Spleen (tissue), 11 donors: Measurements from ENCODE around the gene PFKL. TPM values are rescaled to one million over a fixed set of nuclear protein-coding genes. Genes with fewer than 3 reads are reported as not detected.

Source experiments
- DNase-seq: peaks from one replicate; pipeline ENCODE4 v3.0.0-alpha.2; 2020
- H3K27ac ChIP-seq, 8 donors: fragments of 200-600 bp; sonication (generic) in 7 of 8; 1 replicate in 4 of 8; 2 replicates in 4 of 8; pipeline versions ENCODE4 v1.5.0 to v1.8.0; 2016 to 2021; ENCODE audit warnings: inconsistent platforms in 4 of 8, mild to moderate bottlenecking in 4 of 8, moderate library complexity in 1 of 8
- H3K27me3 ChIP-seq, 7 donors: fragments of 200-600 bp; sonication (generic) in 6 of 7; replicated peaks in 1 of 7; 1 replicate in 4 of 7; 2 replicates in 3 of 7; pipeline versions ENCODE4 v1.5.0 to v1.8.0; 2016 to 2021; ENCODE audit warnings: inconsistent platforms in 3 of 7, mild to moderate bottlenecking in 1 of 7
- H3K36me3 ChIP-seq, 6 donors: fragments of 200-600 bp; sonication (generic) in 5 of 6; 1 replicate in 4 of 6; 2 replicates in 2 of 6; pipeline versions ENCODE4 v1.5.0 to v1.8.0; 2016 to 2021; ENCODE audit warnings: inconsistent platforms in 2 of 6
- H3K4me1 ChIP-seq, 6 donors: fragments of 200-600 bp; sonication (generic) in 5 of 6; 1 replicate in 3 of 6; 2 replicates in 3 of 6; pipeline versions ENCODE4 v1.5.0 to v1.8.0; 2016 to 2021; ENCODE audit warnings: inconsistent platforms in 3 of 6
- H3K4me3 ChIP-seq, 8 donors: fragments of 200-600 bp; sonication (generic) in 7 of 8; 1 replicate in 4 of 8; 2 replicates in 4 of 8; pipeline versions ENCODE4 v1.5.0 to v1.8.0; 2016 to 2021; ENCODE audit warnings: inconsistent platforms in 4 of 8, mild to moderate bottlenecking in 4 of 8, moderate library complexity in 2 of 8
- H3K9me3 ChIP-seq, 8 donors: fragments of 200-600 bp; sonication (generic) in 7 of 8; 1 replicate in 4 of 8; 2 replicates in 4 of 8; pipeline versions ENCODE4 v1.5.0 to v1.8.0; 2016 to 2021; ENCODE audit warnings: inconsistent platforms in 4 of 8
- CTCF ChIP-seq, 11 experiments: fragments of 200-600 bp in 7 of 11; fragments of 450-650 bp in 4 of 11; sonication (generic) in 4 of 11; IDR thresholded peaks in 8 of 11; conservative IDR thresholded peaks in 3 of 11; 1 replicate in 7 of 11; 2 replicates in 4 of 11; pipeline versions ENCODE4 v1.4.0 to v1.8.0; 2016 to 2021; ENCODE audit warnings: antibody characterized with exemption in 11 of 11, inconsistent platforms in 4 of 11, mild to moderate bottlenecking in 1 of 11
- POLR2A ChIP-seq, 3 donors: fragments of 450-650 bp; IDR thresholded peaks; one replicate each; pipeline ENCODE4 v1.5.1; 2017; ENCODE audit warnings: antibody characterized with exemption in 3 of 3, mild to moderate bottlenecking in 1 of 3
- POLR2AphosphoS5 ChIP-seq, 3 donors: sonication (generic); formaldehyde crosslinking; IDR thresholded peaks; one replicate each; pipeline ENCODE4 v1.5.1; 2017; ENCODE audit warnings: antibody characterized with exemption in 3 of 3
- WGBS, 5 donors: extraction: QIAGEN DNeasy Blood & Tissue Kit in 3 of 5; methylation state at CpG; one replicate each; pipeline versions ENCODE4 v1.1.5 to v1.1.7; 2013 to 2018; 5-methylcytosine and 5-hydroxymethylcytosine counted together
- intact Hi-C: fragments of 100-400 bp; cut with DNase I; formaldehyde crosslinking; loops from one replicate; pipeline ENCODE4 v1.15.0; 2023; ENCODE audit warnings: low total_unique reads
- polyA plus RNA-seq, 3 donors: library from polyadenylated mRNA; stranded (reverse); fragments of 200-250 nt; gene quantifications; one replicate each; pipeline ENCODE4 v1.2.1, GENCODE V29; 2013
- total RNA-seq, 7 donors: library from RNA; depleted of rRNA in 3 of 7; stranded (reverse); fragments of >200 nt in 3 of 7; fragmentation: NEBNext Ultra II Directional in 4 of 7; extraction: Animal tissue kit (Norgen Biotek cat#: 25700) in 4 of 7; gene quantifications; one replicate each; pipeline versions ENCODE4 v1.1.0 to v1.2.1, GENCODE V29; 2016 to 2021
- donor health status: healthy with polysubstance abuse.
- donor health status: DM: no; HTN: no; CAD: no; lungs with moderate emphysema.
- donor health status: DM: no; HTN: no; CAD: no.
- donor health status: Bipolar disorder and iron deficiency.
- donor health status: healthy.
- donor health status: DM: no; HTN: no; CAD: no.
- donor health status: DM: yes; HTN: yes; CAD: no.

PFKL gene
- total and polyA plus RNA-seq, 10 donors = 65.9 to 145 (median 112) TPM

DNA sequence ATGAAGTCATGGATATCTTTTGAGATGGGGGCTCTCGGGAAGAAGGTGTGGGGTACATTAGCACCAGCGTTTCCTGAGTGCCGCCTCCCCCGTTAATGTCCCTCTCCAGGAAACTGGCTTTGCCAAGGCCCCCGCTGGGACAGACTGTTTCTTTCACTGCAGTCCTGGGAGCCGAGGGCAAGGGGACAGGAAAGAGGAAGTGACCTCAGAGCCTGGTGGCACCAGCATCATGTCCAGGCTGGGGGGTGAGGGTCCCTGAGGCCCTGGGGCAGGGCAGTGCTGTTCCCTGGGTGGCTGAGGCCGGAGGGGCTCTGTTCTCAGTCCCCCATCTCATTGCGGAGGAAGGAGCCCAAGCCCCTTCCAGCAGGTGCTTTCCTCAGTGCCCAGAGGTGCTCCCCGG lies 5.8 kb downstream of the PFKL start:
- no peak for DNase-seq
- Histone ChIP-seq H3K27me3 (no peaks in the 10 kb centered on the region), H3K9me3 (no peaks in the 10 kb centered on the region), H3K27ac (peak overlapping the region in 6 of 8 donors; percentile 13 to 93 (median 60)), H3K36me3 (peaks cover 0 to 50% (median 23%) of the 10 kb centered on the region in 6 donors), H3K4me1 (peaks cover 23 to 68% (median 56%) of the 10 kb centered on the region in 6 donors), H3K4me3 (no peak overlapping the region)
- no peak for TF ChIP-seq POLR2A (IDR thresholded peaks at IDR 0.05)
- TF ChIP-seq POLR2AphosphoS5 (IDR thresholded peaks at IDR 0.05) = peak; percentile 49 to 65 (median 58)
- TF ChIP-seq CTCF (IDR thresholded peaks at IDR 0.05 in 8 of 11, conservative IDR thresholded peaks at IDR 0.05 in 3 of 11) = no peak
- 47 to 82% (median 62%) methylated on average over 7 to 9 of the region's 9 CpGs for WGBS, 5 donors
- intact Hi-C loops = no loop called here

DNA sequence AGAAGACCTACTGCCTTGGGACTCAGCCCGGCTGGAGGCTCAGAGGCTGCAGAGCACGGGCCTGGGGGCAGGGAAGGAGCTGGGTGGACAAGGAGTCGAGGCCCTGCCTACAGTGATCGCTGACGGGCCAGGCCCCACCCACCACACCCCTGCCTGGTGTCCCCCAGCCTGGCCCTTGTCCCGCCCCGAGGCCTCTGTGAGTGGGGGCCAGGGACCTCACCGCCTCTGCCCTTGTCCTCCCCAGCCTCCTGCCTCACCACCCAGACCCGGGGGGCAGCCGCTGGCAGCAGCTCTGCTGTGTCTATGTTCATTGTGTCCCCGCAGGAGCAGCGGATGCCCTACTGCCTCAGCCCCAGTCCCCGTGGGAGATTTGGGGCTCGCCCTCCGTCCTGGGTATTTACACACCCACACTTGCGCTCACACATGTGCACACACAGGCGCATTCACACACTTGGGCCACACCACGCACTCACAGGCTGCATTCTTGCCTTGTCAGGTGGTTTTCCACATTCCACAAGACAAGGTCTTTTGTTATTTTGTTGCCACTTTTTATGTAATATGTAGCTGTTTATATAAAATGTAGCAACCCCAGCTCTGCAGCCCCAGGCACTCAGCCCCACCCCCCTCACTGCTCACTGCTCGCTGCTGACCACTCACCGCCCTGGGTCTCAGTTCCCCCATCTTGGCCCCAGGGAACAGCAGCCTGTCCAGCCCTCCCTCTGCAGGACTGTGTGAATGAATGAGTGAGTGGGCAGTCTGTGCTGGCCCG lies 7.3 kb downstream of the PFKL start:
- Histone ChIP-seq H3K36me3 (peaks cover 0 to 65% (median 38%) of the 10 kb centered on the region in 6 donors), H3K9me3 (no peaks in the 10 kb centered on the region), H3K27me3 (no peaks in the 10 kb centered on the region), H3K4me3 (no peak overlapping the region), H3K4me1 (peaks cover 8 to 53% (median 42%) of the 10 kb centered on the region in 6 donors), H3K27ac (no peak overlapping the region)
- WGBS, 5 donors = 90 to 96% (median 92%) methylated on average over 19 to 21 of the region's 21 CpGs
- TF ChIP-seq CTCF (IDR thresholded peaks at IDR 0.05 in 8 of 11, conservative IDR thresholded peaks at IDR 0.05 in 3 of 11) (no peak), POLR2AphosphoS5 (IDR thresholded peaks at IDR 0.05) (no peak), POLR2A (IDR thresholded peaks at IDR 0.05) (no peak)
- intact Hi-C loops = no loop called here
- no peak for DNase-seq

DNA sequence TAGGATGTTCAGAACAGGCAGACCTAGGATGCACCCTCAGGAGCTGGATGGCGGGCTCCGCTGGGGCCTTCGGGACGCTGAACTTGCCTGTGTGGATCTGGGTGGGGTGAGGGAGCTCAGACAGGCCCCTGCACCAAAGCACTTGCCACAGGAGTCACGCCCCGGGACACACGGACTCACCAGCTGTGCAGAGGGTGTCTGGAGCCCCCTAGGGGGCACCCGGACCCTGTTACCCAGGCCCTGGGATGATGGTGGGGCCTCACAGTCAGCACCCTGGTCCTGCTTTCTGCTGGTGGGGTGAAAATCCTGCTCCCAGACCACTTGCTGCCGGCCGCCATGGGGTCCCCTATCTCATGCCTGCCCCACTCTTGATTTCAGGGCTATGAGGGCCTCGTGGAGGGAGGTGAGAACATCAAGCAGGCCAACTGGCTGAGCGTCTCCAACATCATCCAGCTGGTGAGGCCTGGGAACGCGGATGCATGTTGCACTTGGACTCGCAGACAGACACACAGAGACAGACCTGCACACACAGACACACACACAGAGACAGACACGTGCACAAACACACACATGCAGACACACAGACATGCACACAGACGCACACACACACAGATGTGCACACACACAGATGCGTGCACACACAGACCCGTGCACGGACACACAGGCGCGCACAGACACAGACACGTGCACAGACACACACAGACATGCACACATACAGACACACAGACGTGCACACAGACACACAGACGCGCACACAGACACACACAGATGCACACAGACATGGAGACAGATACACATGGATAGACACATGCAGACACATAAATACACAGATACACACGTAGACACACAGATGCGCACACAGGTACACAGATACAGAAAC lies 11.0 kb downstream of the PFKL start:
- Histone ChIP-seq H3K27me3 (no peaks in the 10 kb centered on the region), H3K36me3 (peaks cover 0 to 100% (median 67%) of the 10 kb centered on the region in 6 donors), H3K4me1 (peaks cover 0 to 16% (median 6%) of the 10 kb centered on the region in 6 donors), H3K9me3 (no peaks in the 10 kb centered on the region), H3K27ac (no peak overlapping the region), H3K4me3 (no peak overlapping the region)
- TF ChIP-seq POLR2AphosphoS5 (IDR thresholded peaks at IDR 0.05) = no peak
- no peak for TF ChIP-seq CTCF (IDR thresholded peaks at IDR 0.05 in 8 of 11, conservative IDR thresholded peaks at IDR 0.05 in 3 of 11)
- TF ChIP-seq POLR2A (IDR thresholded peaks at IDR 0.05) = no peak
- DNase-seq = no peak
- WGBS, 5 donors = 92 to 96% (median 94%) methylated on average over 18 to 28 of the region's 28 CpGs
- intact Hi-C loops = no loop called here

- TF ChIP-seq CTCF (IDR thresholded peaks at IDR 0.05 in 8 of 11, conservative IDR thresholded peaks at IDR 0.05 in 3 of 11) (no peak), POLR2A (IDR thresholded peaks at IDR 0.05) (no peak), POLR2AphosphoS5 (IDR thresholded peaks at IDR 0.05) (peak in 1 of 3 donors; percentile 9)
These were observed 12.2 kb downstream of the PFKL start for GRCh38 chr21:44312089-44312488.

More at GRCh38 chr21:44312089-44312488, 12.2 kb downstream of the PFKL start:
- no peak for DNase-seq
- WGBS, 5 donors = 93 to 96% (median 95%) methylated on average over 21 to 22 of the region's 22 CpGs
- Histone ChIP-seq H3K9me3 (no peaks in the 10 kb centered on the region), H3K4me1 (peaks cover 0 to 6% (median 0%) of the 10 kb centered on the region in 6 donors), H3K27ac (no peak overlapping the region), H3K4me3 (no peak overlapping the region), H3K36me3 (peaks cover 0 to 100% (median 72%) of the 10 kb centered on the region in 6 donors), H3K27me3 (no peaks in the 10 kb centered on the region)
- intact Hi-C loops = no loop called here
